ENCODE data around the gene FAM216A. TPM values are rescaled to one million over a fixed set of nuclear protein-coding genes. Genes with fewer than 3 reads are reported as not detected.

The FAM216A gene
- total RNA-seq, 1 donor from 2014 or later: 3.9 TPM

GRCh38 chr12:110528277-110528839 lies 59.7 kb downstream of the FAM216A start:
- no peak for FAIRE-seq
- TF ChIP-seq CTCF (IDR thresholded peaks at IDR 0.05; ENCODE audit: insufficient read depth, low read length, severe bottlenecking): no peak
- Histone ChIP-seq H3K4me3 (ENCODE audit: low read depth, low read length) (no peak overlapping the region), H3K36me3 (ENCODE audit: control insufficient read depth, insufficient read depth, low read length) (peaks cover 2% of the 10 kb centered on the region), H3K27me3 (ENCODE audit: control insufficient read depth, insufficient read depth, low read length) (no peaks in the 10 kb centered on the region)
- DNase-seq (ENCODE audit: low read depth): no peak

- no peak for TF ChIP-seq CTCF (IDR thresholded peaks at IDR 0.05; ENCODE audit: insufficient read depth, low read length, severe bottlenecking)
- Histone ChIP-seq H3K27me3 (ENCODE audit: control insufficient read depth, insufficient read depth, low read length) (no peaks in the 10 kb centered on the region), H3K36me3 (ENCODE audit: control insufficient read depth, insufficient read depth, low read length) (peaks cover 2% of the 10 kb centered on the region), H3K4me3 (ENCODE audit: low read depth, low read length) (no peak overlapping the region)
- DNase-seq (ENCODE audit: low read depth) (no peak), FAIRE-seq (no peak)
These were observed 61.9 kb downstream of the FAM216A start for GRCh38 chr12:110530511-110530910.

- DNase-seq (ENCODE audit: low read depth) (peak; percentile 18), FAIRE-seq (no peak)
- Histone ChIP-seq H3K27me3 (ENCODE audit: control insufficient read depth, insufficient read depth, low read length) (no peaks in the 10 kb centered on the region), H3K4me3 (ENCODE audit: low read depth, low read length) (no peak overlapping the region), H3K36me3 (ENCODE audit: control insufficient read depth, insufficient read depth, low read length) (peaks cover 6% of the 10 kb centered on the region)
- TF ChIP-seq CTCF (IDR thresholded peaks at IDR 0.05; ENCODE audit: insufficient read depth, low read length, severe bottlenecking): no peak
These were observed 63.2 kb downstream of the FAM216A start for GRCh38 chr12:110531741-110532333.

GRCh38 chr12:110532644-110533043 lies 64.0 kb downstream of the FAM216A start:
- Histone ChIP-seq H3K27me3 (ENCODE audit: control insufficient read depth, insufficient read depth, low read length) (no peaks in the 10 kb centered on the region), H3K36me3 (ENCODE audit: control insufficient read depth, insufficient read depth, low read length) (peaks cover 6% of the 10 kb centered on the region), H3K4me3 (ENCODE audit: low read depth, low read length) (no peak overlapping the region)
- FAIRE-seq (no peak), DNase-seq (ENCODE audit: low read depth) (no peak)
- no peak for TF ChIP-seq CTCF (IDR thresholded peaks at IDR 0.05; ENCODE audit: insufficient read depth, low read length, severe bottlenecking)

GRCh38 chr12:110533607-110534006 lies 65.0 kb downstream of the FAM216A start:
- Histone ChIP-seq H3K36me3 (ENCODE audit: control insufficient read depth, insufficient read depth, low read length) (peaks cover 9% of the 10 kb centered on the region), H3K4me3 (ENCODE audit: low read depth, low read length) (no peak overlapping the region), H3K27me3 (ENCODE audit: control insufficient read depth, insufficient read depth, low read length) (no peaks in the 10 kb centered on the region)
- FAIRE-seq (no peak), DNase-seq (ENCODE audit: low read depth) (peak; percentile 68)
- TF ChIP-seq CTCF (IDR thresholded peaks at IDR 0.05; ENCODE audit: insufficient read depth, low read length, severe bottlenecking): no peak

- DNase-seq (ENCODE audit: low read depth): no peak
- no peak overlapping the region for H3K4me3 ChIP-seq (ENCODE audit: low read depth, low read length)
- no peak for FAIRE-seq
- TF ChIP-seq CTCF (IDR thresholded peaks at IDR 0.05; ENCODE audit: insufficient read depth, low read length, severe bottlenecking): no peak
- peaks cover 9% of the 10 kb centered on the region for H3K36me3 ChIP-seq (ENCODE audit: control insufficient read depth, insufficient read depth, low read length)
- no peaks in the 10 kb centered on the region for H3K27me3 ChIP-seq (ENCODE audit: control insufficient read depth, insufficient read depth, low read length)
These were observed 66.2 kb downstream of the FAM216A start for GRCh38 chr12:110534811-110535210.

All from bronchial epithelial cell (primary cell).